GM21381 (cell line): ENCODE measurements around the gene DAGLA.
"Not testable (repeated sequence)": the region's sequence is repeated elsewhere in the genome, so short reads cannot be mapped to it uniquely, and the experiment has no call there.

ENCODE experiments used
- ATAC-seq: cut with Tn5 transposase; IDR thresholded peaks from one replicate; pipeline ENCODE4 v1.9.1; 2021; ENCODE audit warnings: mild to moderate bottlenecking, moderate library complexity; ENCODE audit not compliant: unreplicated experiment

The DAGLA gene

GRCh38 chr11:61679893-61680621, at the start of gene DAGLA:
Gene DAGLA, plus strand, starts transcription at chr11:61680391. Its CDS starts 39,765 bp downstream, at chr11:61720156.
- ATAC-seq, result no peak

GRCh38 chr11:61632096-61632495, 48.1 kb upstream of the DAGLA start:
- no peak for ATAC-seq

DNA sequence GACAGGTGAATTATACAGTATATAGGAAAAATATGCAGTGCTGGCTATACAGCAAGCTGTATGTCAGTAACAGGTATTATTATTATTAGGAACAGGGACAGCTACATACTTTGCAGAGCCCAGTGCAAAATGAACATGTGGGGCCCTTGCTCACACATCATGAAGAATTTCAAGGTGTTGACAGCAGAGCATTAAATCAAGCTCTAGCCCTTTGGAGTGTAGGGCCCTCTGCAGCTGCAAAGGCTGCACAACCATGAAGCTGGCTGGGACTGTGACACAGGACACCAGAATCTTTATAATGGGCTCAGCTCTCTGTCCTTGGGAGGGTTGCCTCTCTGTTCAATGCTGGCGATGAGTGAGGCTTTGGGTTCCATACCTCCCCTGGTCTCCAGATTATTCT, 44.9 kb upstream of the DAGLA start:
- no peak for ATAC-seq

DNA sequence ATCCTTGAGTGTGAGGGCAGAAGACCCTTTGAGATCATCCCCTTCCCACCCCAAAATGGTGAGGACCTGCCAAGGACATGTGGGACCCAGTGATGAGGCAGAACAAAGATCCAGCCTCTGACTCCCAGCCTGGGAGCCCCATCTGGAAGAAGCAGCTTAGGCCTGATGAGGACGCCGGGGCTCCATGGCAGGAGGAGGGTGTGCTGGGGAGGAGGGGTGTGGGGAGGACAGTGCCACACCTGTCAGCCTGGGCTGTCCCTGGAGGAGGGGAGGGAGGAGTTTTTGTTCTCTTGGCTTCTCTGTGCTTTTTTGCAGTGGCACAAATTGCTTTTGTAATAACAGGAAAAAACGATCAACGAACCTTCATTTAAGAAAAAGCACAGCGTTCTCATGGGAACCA, 44.4 kb upstream of the DAGLA start:
- ATAC-seq, result no peak

- ATAC-seq, result no peak
These were observed 43.5 kb upstream of the DAGLA start for GRCh38 chr11:61636676-61637075.

DNA sequence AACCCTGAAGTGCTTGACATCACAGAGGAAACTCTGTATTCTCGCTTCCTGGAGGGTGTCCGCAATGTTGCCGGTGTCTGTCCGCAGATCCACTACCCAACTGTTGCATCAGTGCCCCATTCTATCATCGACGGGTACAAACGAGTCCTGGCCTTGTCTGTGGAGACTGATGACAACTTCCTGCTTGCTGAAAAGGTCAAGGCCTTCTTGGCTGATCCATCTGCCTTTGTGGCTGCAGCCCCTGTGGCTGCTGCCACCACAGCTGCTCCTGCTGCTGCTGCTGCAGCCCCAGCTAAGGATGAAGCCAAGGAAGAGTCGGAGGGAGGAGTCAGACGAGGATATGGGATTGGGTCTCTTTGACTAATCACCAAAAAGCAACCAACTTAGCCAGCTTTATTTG, 42.9 kb upstream of the DAGLA start:
- no peak for ATAC-seq

- no peak for ATAC-seq
These were observed 40.3 kb upstream of the DAGLA start for GRCh38 chr11:61639816-61640443.

GRCh38 chr11:61642162-61642561, 38.0 kb upstream of the DAGLA start:
- ATAC-seq, result no peak

DNA sequence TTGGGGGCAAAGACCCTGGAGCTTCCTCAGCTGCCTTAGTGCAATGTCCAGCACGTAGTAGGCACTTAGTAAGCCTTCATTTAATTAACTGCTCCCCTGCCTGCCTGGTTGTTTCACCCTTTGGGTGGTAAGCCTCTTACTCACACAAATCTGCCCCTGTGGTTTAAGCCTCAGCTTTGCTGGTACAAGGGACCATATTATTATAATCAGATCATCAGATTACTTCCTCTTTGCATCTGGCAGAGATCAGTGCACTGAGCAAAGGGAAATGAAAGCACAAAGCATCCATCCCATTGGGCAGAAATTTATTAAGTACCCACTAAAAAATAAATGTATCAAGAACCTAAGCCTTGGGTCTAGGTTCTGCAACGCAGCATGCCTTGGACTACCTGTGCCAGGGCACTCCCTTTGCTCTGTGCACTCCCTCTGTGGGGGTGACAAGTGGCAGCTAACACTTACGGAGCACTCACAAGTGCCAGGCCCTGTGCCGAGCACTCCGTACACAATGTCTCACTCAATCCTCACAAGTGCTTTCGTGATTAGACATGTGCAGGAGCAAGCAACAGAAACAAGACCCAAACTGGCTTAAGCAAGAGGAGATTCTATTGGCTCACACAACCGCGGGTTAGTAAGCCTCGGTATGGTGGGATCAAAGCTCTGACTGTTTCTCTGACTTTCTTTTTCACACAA, 34.9 kb upstream of the DAGLA start:
- ATAC-seq, result no peak

DNA sequence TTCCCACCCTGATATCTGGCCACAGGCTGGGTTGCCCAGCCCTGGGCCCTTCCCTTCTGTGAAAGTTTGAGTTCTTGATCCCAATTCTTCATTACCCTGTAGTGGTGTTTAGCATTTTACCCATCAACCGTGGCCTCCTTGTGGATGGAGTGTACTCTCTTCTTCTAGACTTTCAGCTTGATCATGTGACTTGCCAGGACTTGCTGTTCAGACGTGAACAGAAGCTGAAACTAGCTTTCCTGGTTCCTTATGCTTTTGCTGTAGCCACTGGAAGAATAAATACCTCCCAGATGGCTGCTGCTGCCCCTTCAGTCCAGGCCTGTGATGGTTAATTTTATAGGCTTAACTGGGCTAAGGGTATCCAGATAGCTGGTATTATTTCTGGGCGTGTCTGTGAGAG, 32.7 kb upstream of the DAGLA start:
- ATAC-seq, result no peak

- no peak for ATAC-seq
These were observed 29.2 kb upstream of the DAGLA start for GRCh38 chr11:61650781-61651571.

- ATAC-seq, result no peak
These were observed 28.1 kb upstream of the DAGLA start for GRCh38 chr11:61652135-61652534.

GRCh38 chr11:61654397-61654829, 25.8 kb upstream of the DAGLA start:
- no peak for ATAC-seq

DNA sequence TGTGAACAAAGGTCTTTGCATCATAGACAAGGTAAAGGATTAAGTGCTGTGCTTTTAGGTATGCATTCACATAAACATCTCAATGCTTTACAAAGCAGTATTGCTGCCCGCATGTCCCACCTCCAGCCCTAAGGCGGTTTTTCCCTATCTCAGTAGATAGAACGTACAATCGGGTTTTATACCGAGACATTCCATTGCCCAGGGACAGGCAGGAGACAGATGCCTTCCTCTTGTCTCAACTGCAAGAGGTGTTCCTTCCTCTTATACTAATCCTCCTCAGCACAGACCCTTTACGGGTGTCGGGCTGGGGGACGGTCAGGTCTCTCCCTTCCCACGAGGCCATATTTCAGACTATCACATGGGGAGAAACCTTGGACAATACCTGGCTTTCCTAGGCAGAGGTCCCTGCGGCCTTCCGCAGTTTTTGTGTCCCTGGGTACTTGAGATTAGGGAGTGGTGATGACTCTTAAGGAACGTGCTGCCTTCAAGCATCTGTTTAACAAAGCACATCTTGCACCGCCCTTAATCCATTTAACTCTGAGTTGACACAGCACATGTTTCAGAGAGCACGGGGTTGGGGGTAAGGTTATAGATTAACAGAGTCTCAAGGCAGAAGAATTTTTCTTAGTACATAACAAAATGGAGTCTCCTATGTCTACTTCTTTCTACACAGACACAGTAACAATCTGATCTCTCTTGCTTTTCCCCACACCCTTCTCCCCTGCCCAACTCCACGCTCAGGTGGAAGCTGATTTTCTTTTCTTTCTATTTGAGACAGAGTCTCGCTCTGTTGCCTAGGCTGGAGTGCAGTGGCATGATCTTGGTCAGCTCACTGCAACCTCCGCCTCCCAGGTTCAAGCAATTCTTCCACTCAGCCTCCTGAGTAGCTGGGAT, 24.7 kb upstream of the DAGLA start:
- not testable (repeated sequence) for ATAC-seq

DNA sequence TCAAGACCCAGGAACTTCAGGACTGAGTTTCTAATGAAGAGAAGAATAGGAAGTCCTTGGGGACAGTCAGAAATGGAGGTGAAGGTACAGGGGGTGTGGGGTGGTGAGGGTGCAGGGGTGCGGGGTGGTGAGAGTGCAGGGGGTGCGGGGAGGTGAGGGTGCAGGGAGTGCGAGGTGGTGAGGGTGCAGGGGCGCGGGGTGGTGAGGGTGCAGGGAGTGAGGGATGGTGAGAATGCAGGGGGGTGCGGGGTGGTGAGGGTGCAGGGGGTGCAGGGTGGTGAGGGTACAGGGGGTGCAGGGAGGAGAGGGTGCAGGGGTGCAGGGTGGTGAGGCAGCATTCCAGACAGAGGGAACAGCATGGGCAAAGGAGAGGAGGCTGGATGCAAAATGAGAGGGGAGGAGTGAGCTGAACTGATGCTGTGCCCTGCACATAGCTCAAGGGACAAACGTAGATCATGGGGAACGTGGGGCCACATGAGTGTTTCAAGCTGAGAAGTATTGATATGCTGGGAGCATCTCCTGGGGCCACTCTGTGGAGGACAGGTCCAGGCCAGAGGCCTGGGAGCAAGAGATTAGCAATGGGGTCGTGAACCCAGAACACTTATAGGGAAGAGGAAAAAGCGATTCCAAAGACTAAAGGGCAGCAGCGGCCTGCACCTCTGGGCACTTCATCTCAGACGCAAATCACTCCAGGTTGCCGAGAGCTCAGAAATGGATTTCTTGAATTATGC, 23.7 kb upstream of the DAGLA start:
- ATAC-seq, result no peak

- no peak for ATAC-seq
These were observed 22.5 kb upstream of the DAGLA start for GRCh38 chr11:61657566-61658290.

GRCh38 chr11:61659413-61660196, 20.6 kb upstream of the DAGLA start:
- ATAC-seq, result no peak

- ATAC-seq, result not testable (repeated sequence)
These were observed 19.2 kb upstream of the DAGLA start for GRCh38 chr11:61660997-61661396.
